Stimulated activated CD4-positive, alpha-beta T cell treated with anti-CD3 and anti-CD28 coated beads, Interleukin-1b, Interleukin-23, amount 100 ng/mL, for 4 hours (primary cell): ENCODE data around the gene BORCS8.
"Not testable (repeated sequence)": the region's sequence is repeated elsewhere in the genome, so short reads cannot be mapped to it uniquely, and the experiment has no call there.

ENCODE experiments used
- DNase-seq, 2 donors: peaks; one replicate each; pipeline ENCODE4 v3.0.0-alpha.2; 2020; ENCODE audit warnings: low read depth in 2 of 2

Gene BORCS8

GRCh38 chr19:19149435-19149834 lies 42.5 kb downstream of the BORCS8 start:
- DNase-seq, result no peak

DNA sequence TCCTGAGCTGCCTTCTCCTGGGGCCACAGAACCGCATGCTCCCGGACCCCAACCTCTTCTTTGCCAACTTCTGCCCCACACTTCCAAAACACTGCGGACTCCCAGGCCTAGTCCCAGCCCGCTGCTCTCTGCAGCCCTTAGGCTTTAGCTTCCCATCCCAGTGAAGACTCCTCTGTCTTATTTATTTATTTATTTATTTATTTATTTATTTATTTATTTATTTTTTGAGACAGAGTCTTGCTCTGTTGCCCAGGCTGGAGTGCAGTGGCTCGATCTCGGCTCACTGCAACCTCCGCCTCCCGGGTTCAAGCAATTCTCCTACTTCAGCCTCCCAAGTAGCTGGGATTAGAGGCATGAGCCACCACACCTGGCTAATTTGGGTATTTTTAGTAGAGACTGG lies 43.4 kb downstream of the BORCS8 start:
- not testable (repeated sequence) for DNase-seq

DNA sequence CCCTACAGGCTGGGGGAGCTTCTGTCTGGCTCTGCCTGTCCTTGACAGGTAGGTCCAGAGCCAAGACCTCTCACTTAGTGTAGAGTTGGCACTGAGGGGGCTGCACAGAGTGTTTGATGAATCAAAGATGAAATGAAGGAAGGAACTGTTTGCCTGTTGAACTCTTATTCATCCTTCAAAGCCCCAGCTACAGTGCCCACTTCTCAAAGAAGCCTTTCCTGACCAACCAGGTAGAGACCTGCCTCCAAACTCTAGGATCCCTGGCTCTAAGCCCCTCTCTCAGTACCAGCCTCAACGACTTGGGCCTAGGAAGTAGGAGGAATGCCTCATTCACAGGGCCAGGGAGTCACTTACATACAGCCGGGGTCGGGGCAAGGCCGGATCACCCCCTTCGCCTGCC lies 44.6 kb downstream of the BORCS8 start:
- DNase-seq, result no peak

- no peak for DNase-seq
Measured at GRCh38 chr19:19146865-19147264, 45.1 kb downstream of the BORCS8 start.

- peak; percentile 82 to 87 for DNase-seq
Measured at GRCh38 chr19:19145684-19146608, 46.0 kb downstream of the BORCS8 start.

- DNase-seq, result no peak
Measured at GRCh38 chr19:19145281-19145680, 46.7 kb downstream of the BORCS8 start.

DNA sequence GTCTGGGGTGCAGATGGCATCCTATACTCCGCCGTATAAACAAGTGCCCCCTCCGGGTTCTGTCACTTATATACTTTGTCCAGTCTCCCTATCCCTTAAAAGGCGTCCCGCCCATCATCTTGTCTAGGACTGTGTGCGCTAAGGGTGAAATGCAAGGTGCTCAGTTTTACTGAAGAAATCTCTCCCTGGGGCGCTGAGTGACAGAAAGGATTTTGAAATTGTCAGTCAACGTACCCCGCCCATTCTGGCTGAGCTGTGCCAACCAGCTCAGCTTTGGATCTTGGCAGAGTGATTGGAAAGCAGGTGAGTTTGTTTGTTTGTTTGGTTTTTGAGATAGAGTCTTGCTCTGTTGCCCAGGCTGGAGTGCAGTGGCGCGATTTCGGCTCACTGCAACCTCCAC lies 49.6 kb downstream of the BORCS8 start:
- DNase-seq, result no peak

GRCh38 chr19:19140476-19140875 lies 51.5 kb downstream of the BORCS8 start:
- DNase-seq, result no peak

DNA sequence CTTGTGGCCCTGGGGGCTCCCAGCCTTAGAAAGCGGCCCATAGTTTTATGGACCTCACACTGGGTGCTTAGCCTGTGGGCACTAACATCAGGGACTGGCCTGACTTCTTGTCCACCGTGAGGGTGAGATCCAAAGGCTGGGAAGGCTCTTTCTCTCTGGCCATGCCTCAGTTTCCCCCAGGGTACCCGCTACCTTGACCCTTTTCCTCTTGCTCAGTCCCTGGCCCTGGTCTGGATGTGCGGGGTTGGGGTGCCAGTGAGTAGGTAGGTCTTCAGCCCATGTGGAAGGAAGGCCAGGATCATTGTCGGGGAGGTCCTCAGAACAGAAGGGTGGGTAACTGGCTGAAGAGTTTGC lies 52.1 kb downstream of the BORCS8 start:
- no peak for DNase-seq

GRCh38 chr19:19138109-19138981 lies 53.6 kb downstream of the BORCS8 start, which contains the start of gene TMEM161A:
Gene TMEM161A, minus strand, starts transcription at chr19:19138478. Its CDS starts 50 bp downstream, at chr19:19138428.
- DNase-seq, result peak; percentile 89 to 92

GRCh38 chr19:19137556-19138108 lies 54.3 kb downstream of the BORCS8 start:
- DNase-seq, result no peak

DNA sequence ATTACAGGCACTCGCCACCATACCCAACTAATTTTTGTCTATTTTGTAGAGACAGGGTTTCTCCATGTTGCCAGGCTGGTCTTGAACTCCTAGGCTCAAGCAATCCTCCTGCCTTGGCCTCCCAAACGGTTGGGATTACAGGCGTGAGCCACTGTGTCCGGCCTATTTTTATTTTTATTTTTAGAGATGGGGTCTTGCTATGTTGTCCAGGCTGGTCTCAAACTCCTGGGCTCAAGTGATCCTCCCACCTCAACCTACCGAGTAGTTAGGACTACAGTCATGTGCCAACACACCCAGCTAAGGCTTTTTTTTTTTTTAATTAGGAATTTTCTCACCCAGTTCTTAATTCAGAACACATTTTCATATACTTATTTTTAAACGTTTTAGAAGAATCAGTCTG lies 56.2 kb downstream of the BORCS8 start:
- DNase-seq, result not testable (repeated sequence)

- DNase-seq, result peak in 1 of 2 donors; percentile 42
Measured at GRCh38 chr19:19134687-19135158, 57.2 kb downstream of the BORCS8 start.

GRCh38 chr19:19133985-19134384 lies 58.0 kb downstream of the BORCS8 start:
- DNase-seq, result no peak

DNA sequence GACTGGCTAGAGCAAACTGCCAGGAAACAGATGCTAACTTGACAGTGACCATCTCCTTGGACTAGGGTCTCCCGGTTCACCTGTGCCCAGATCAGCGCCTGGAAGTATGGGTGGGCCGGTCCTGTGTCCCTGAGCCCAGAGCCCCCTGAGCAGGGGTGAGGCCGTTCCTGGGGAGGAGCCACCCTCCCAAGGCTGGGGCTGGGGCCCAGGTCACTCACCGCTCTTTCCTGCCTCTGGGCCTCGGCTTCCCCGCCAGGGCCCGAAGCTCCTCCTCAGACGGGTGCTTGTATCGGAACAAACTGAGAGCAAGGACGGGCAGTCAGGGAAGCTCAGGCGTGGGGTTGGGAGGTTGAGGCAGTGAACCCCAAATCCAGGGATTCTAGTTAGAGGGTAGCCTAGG lies 59.0 kb downstream of the BORCS8 start:
- DNase-seq, result no peak

DNA sequence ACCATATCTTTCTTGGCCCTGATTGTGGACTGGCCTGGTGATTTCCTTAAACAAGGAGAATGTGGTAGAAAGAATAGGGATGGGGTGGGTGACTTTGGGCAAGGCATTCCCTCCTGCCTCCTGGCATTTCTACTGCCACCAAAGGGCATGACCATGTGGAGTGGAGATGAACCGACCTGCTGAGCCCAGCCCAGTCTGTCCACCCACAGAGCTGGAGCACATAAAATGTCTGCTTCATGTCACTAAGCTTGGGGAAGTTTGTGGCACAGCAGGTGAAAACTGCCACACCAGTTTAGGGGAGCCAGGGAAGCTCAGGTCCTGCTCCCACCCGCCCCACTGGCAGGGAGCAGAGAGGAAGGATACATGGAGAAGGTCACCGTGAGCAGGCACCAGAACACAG lies 60.0 kb downstream of the BORCS8 start:
- no peak for DNase-seq
